ENCODE measurements around the gene KIF19. TPM values are rescaled to one million over a fixed set of nuclear protein-coding genes. Genes with fewer than 3 reads are reported as not detected.

The KIF19 gene
- total RNA-seq, 1 experiment from 2014 or later, result 0.15 TPM

DNA sequence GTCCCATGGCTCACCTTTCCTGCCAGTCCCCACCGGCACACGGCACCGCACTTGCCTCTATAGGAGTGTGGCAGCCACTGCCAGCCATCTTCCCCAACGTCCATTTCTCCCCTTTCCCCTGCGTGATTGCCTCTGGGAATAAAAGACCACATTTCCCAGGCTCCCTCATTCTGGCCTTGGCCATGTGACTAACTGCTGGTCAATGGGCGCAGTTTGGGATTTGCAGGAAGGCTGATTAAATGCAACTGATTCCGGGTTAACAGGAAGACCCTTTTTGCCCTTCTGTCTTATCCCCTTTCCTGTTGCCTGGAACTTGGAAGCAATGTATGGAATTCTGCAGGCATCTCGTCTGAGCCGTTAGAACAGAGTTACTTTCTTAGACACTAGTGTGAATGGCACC lies 32.7 kb downstream of the KIF19 start:
- ATAC-seq (no peak), DNase-seq (ENCODE audit: low read depth, low spot score) (no peak)
- no peaks in the 10 kb centered on the region for H4K20me1 ChIP-seq (ENCODE audit: insufficient read depth)
- intact Hi-C loops (cut with micrococcal nuclease), result no loop called here
- TF ChIP-seq RAD21 (IDR thresholded peaks at IDR 0.05; ENCODE audit: low read depth) (no peak), SRF (IDR thresholded peaks at IDR 0.05; ENCODE audit: low read depth) (no peak), FOSL1 (IDR thresholded peaks at IDR 0.05; ENCODE audit: low read depth) (no peak), TCF7L2 (IDR thresholded peaks at IDR 0.05; ENCODE audit: borderline replicate concordance, extremely low read depth, insufficient read depth, insufficient read length) (no peak), CEBPB (IDR thresholded peaks at IDR 0.05; ENCODE audit: low read depth) (no peak), EZH2phosphoT487 (IDR thresholded peaks at IDR 0.05; ENCODE audit: borderline replicate concordance) (no peak), EGR1 (IDR thresholded peaks at IDR 0.05; ENCODE audit: low read depth) (no peak), ZFX (IDR thresholded peaks at IDR 0.05) (no peak), CBX3 (IDR thresholded peaks at IDR 0.05; ENCODE audit: low read depth) (no peak)
- TF ChIP-seq, protein P1, sequence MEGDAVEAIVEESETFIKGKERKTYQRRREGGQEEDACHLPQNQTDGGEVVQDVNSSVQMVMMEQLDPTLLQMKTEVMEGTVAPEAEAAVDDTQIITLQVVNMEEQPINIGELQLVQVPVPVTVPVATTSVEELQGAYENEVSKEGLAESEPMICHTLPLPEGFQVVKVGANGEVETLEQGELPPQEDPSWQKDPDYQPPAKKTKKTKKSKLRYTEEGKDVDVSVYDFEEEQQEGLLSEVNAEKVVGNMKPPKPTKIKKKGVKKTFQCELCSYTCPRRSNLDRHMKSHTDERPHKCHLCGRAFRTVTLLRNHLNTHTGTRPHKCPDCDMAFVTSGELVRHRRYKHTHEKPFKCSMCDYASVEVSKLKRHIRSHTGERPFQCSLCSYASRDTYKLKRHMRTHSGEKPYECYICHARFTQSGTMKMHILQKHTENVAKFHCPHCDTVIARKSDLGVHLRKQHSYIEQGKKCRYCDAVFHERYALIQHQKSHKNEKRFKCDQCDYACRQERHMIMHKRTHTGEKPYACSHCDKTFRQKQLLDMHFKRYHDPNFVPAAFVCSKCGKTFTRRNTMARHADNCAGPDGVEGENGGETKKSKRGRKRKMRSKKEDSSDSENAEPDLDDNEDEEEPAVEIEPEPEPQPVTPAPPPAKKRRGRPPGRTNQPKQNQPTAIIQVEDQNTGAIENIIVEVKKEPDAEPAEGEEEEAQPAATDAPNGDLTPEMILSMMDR (IDR thresholded peaks at IDR 0.05 in 2 of 3, conservative IDR thresholded peaks at IDR 0.05 in 1 of 3; ENCODE audit: borderline replicate concordance in 1 of 3, insufficient read depth in 1 of 3, low read depth in 2 of 3, low read length in 2 of 3), result no peak
- CTCF ChIA-PET, result interaction anchor here (1.6 to 3.3 kb wide), 2 partner anchors 9 kb away, joined by 6 to 16 read pairs; partner anchors contain the start of gene GPR142
- H3K4me2 ChIP-seq (ENCODE audit: low read length), result no peak overlapping the region
- H3K9me2 ChIP-seq (ENCODE audit: insufficient read depth), result no peaks in the 10 kb centered on the region
- no peak overlapping the region for H3K4me3 ChIP-seq (replicated peaks in 1 of 2; ENCODE audit: low read depth in 1 of 2, low read length in 2 of 2)
- no peaks in the 10 kb centered on the region for H3K36me3 ChIP-seq (ENCODE audit: control insufficient read depth in 1 of 2, insufficient read depth in 2 of 2, low read length in 2 of 2)
- no peaks in the 10 kb centered on the region for H3K27me3 ChIP-seq (ENCODE audit: insufficient read depth, low read length)
- no peak overlapping the region for H2AFZ ChIP-seq (ENCODE audit: low read depth, low read length, poor library complexity, severe bottlenecking)
- no TSS peak for BruUV-seq (replicated peaks)
- no peak overlapping the region for H3K27ac ChIP-seq (ENCODE audit: low read depth, low read length)
- RAD21 ChIA-PET (ENCODE audit: low non-redundant PET in 1 of 2, low total read pairs in 2 of 2, uncharacterized antibody in 2 of 2, unreplicated experiment in 2 of 2), result no interaction called here
- peaks cover 2 to 17% of the 10 kb centered on the region in 2 experiments; a peak in 3 of 4 replicates for H3K4me1 ChIP-seq (ENCODE audit: control insufficient read depth in 1 of 2, insufficient read depth in 2 of 2, low read length in 2 of 2)
- H3K79me2 ChIP-seq (ENCODE audit: insufficient read depth, low read length), result no peaks in the 10 kb centered on the region
- no peak overlapping the region for H3K9ac ChIP-seq (ENCODE audit: low read length)
- no peaks in the 10 kb centered on the region for H3K9me3 ChIP-seq (ENCODE audit: control insufficient read depth in 1 of 2, insufficient read depth in 1 of 2, low read depth in 1 of 2, low read length in 2 of 2)
- POLR2A ChIA-PET, result no interaction called here
